Fibroblast of lung (primary cell): ENCODE results near the gene PCIF1. TPM values are rescaled to one million over a fixed set of nuclear protein-coding genes. Genes with fewer than 3 reads are reported as not detected.

Experiments used
- DNase-seq, 2 donors: peaks; one replicate each; pipeline versions ENCODE4 v3.0.0 to v3.0.0-alpha.2; 2010; ENCODE audit warnings: low read depth in 2 of 2
- H2AFZ ChIP-seq: 2 replicates; pipeline ENCODE4 v1.5.1; 2012; ENCODE audit warnings: low read length, control low read depth, inconsistent platforms
- H3K27ac ChIP-seq: 2 replicates; pipeline ENCODE4 v1.5.1; 2011; ENCODE audit warnings: low read length, control low read depth; ENCODE audit not compliant: insufficient read depth
- H3K27me3 ChIP-seq: 2 replicates; pipeline ENCODE4 v1.5.1; 2011; ENCODE audit warnings: mild to moderate bottlenecking, low read length; ENCODE audit not compliant: control insufficient read depth, insufficient read depth
- H3K36me3 ChIP-seq: 2 replicates; pipeline ENCODE4 v1.5.1; 2011; ENCODE audit warnings: low read length; ENCODE audit not compliant: control insufficient read depth, insufficient read depth
- H3K4me1 ChIP-seq: 2 replicates; pipeline ENCODE4 v1.5.1; 2011; ENCODE audit warnings: low read length; ENCODE audit not compliant: control insufficient read depth, insufficient read depth; ENCODE audit errors: extremely low read depth
- H3K4me2 ChIP-seq: 2 replicates; pipeline ENCODE4 v1.5.1; 2011; ENCODE audit warnings: low read length, control low read depth; ENCODE audit not compliant: insufficient read depth; ENCODE audit errors: extremely low read depth
- H3K4me3 ChIP-seq, 4 experiments: fragments of 200-600 bp in 1 of 4; sonication (generic) in 1 of 4; replicated peaks in 1 of 4; 2 replicates each; pipeline ENCODE4 v1.5.1; 2011 to 2016; ENCODE audit warnings: low read length in 4 of 4, low read depth in 3 of 4, mild to moderate bottlenecking in 3 of 4, control low read depth in 2 of 4, inconsistent platforms in 1 of 4, mixed read lengths in 1 of 4; ENCODE audit not compliant: insufficient read depth in 1 of 4; ENCODE audit errors: control extremely low read depth in 1 of 4
- H3K79me2 ChIP-seq: 2 replicates; pipeline ENCODE4 v1.5.1; 2012; ENCODE audit warnings: mild to moderate bottlenecking, low read length, inconsistent platforms; ENCODE audit not compliant: control insufficient read depth, insufficient read depth
- H3K9ac ChIP-seq: 2 replicates; pipeline ENCODE4 v1.5.1; 2011; ENCODE audit warnings: mild to moderate bottlenecking, low read length, control low read depth; ENCODE audit not compliant: insufficient read depth
- H3K9me3 ChIP-seq: 2 replicates; pipeline ENCODE4 v1.5.1; 2012; ENCODE audit warnings: low read depth, low read length; ENCODE audit not compliant: control insufficient read depth, insufficient read depth
- H4K20me1 ChIP-seq: 2 replicates; pipeline ENCODE4 v1.5.1; 2011; ENCODE audit warnings: low read length; ENCODE audit not compliant: control insufficient read depth, insufficient read depth; ENCODE audit errors: extremely low read depth
- EZH2 ChIP-seq: IDR thresholded peaks from 2 replicates; pipeline ENCODE4 v1.5.1; 2012; ENCODE audit warnings: low read length, control low read depth, mild to moderate bottlenecking; ENCODE audit errors: missing control alignments
- polyA plus RNA-seq, 2 donors: library from polyadenylated mRNA; depleted of rRNA in 1 of 2; stranded (reverse) in 1 of 2; unstranded in 1 of 2; fragments of >200 nt; gene quantifications; 2 replicates each; pipeline ENCODE4 v1.2.1, GENCODE V29; 2011 to 2012; ENCODE audit warnings: missing spikeins in 1 of 2
- total RNA-seq: library from RNA; depleted of rRNA; stranded (reverse); fragments of >200 nt; gene quantifications from 2 replicates; pipeline ENCODE4 v1.2.1, GENCODE V29; 2014
- TF ChIP-seq, protein P1 (sequence below), 2 donors: IDR thresholded peaks in 1 of 2; conservative IDR thresholded peaks in 1 of 2; 1 replicate in 1 of 2; 2 replicates in 1 of 2; pipeline ENCODE4 v1.5.1; 2011 to 2012; ENCODE audit warnings: low read length in 2 of 2, control low read depth in 1 of 2, inconsistent platforms in 1 of 2, low read depth in 1 of 2, mild to moderate bottlenecking in 1 of 2

Gene PCIF1
- total and polyA plus RNA-seq, 2 donors (not counting 1 experiment from before 2014, with no cell fraction given) = 9.9 to 16.0 TPM

DNA sequence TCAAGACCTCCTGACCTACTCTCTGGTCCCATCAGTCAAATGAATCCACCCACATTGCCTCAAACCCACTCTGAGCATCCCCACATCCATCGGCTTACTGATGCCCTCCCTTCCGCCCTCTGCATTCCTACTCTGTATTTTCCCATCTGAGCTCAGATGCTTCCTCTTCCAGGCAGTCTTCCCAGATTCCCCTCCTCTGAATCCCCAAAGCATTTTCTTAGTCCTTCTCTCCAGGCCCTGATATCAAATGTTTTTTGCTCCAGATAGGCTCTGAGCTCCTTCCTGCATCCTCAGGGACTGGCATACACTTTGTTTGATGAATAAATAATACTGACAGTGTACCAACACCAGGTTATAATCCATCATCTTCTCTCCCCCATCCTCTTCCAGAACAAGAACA lies 26.4 kb upstream of the PCIF1 start:
- H3K27me3 ChIP-seq = no peaks in the 10 kb centered on the region
- H3K36me3 ChIP-seq = peaks cover 1% of the 10 kb centered on the region
- H3K27ac ChIP-seq = no peak overlapping the region
- no peaks in the 10 kb centered on the region for H3K79me2 ChIP-seq
- peak overlapping the region in 1 of 4 experiments; percentile 23 for H3K4me3 ChIP-seq
- no peak for DNase-seq
- no peak overlapping the region for H3K9ac ChIP-seq
- no peak for TF ChIP-seq EZH2
- TF ChIP-seq, protein P1, sequence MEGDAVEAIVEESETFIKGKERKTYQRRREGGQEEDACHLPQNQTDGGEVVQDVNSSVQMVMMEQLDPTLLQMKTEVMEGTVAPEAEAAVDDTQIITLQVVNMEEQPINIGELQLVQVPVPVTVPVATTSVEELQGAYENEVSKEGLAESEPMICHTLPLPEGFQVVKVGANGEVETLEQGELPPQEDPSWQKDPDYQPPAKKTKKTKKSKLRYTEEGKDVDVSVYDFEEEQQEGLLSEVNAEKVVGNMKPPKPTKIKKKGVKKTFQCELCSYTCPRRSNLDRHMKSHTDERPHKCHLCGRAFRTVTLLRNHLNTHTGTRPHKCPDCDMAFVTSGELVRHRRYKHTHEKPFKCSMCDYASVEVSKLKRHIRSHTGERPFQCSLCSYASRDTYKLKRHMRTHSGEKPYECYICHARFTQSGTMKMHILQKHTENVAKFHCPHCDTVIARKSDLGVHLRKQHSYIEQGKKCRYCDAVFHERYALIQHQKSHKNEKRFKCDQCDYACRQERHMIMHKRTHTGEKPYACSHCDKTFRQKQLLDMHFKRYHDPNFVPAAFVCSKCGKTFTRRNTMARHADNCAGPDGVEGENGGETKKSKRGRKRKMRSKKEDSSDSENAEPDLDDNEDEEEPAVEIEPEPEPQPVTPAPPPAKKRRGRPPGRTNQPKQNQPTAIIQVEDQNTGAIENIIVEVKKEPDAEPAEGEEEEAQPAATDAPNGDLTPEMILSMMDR (conservative IDR thresholded peaks at IDR 0.05 in 1 of 2, IDR thresholded peaks at IDR 0.05 in 1 of 2; ENCODE audit: low read depth in 1 of 2, low read length in 2 of 2) = no peak
- no peak overlapping the region for H3K4me2 ChIP-seq
- H2AFZ ChIP-seq = no peak overlapping the region
- no peaks in the 10 kb centered on the region for H4K20me1 ChIP-seq
- H3K4me1 ChIP-seq = peaks cover 19% of the 10 kb centered on the region
- no peaks in the 10 kb centered on the region for H3K9me3 ChIP-seq

DNA sequence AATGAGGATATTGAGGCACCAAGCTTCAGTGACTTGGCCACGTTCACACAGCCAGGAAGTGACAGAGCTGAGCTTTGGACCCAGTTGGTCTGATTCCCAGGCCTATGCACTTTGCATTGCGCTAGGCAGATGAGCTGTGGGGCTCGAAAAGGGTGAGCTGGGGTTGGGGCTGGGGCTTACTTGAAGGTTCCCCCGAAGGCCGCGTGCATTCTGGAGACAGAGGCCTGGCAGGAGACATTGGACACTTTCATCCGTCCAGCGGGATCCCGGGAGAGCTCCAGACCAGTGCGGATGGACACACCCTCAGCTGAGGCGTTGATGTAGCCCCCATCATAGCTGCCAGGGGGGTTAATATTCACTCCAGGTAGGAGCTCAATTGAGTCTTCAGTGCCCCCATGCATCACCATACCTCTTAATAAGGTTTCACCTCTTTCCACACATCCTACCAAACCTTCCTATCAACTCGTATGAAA lies 25.1 kb upstream of the PCIF1 start:
- H3K27ac ChIP-seq = no peak overlapping the region
- H4K20me1 ChIP-seq = no peaks in the 10 kb centered on the region
- no peak overlapping the region for H2AFZ ChIP-seq
- H3K9me3 ChIP-seq = no peaks in the 10 kb centered on the region
- TF ChIP-seq EZH2 = no peak
- TF ChIP-seq, protein P1 (conservative IDR thresholded peaks at IDR 0.05 in 1 of 2, IDR thresholded peaks at IDR 0.05 in 1 of 2; ENCODE audit: low read depth in 1 of 2, low read length in 2 of 2) = no peak
- no peaks in the 10 kb centered on the region for H3K27me3 ChIP-seq
- H3K9ac ChIP-seq = no peak overlapping the region
- no peak overlapping the region for H3K4me2 ChIP-seq
- H3K4me3 ChIP-seq = peak overlapping the region in 2 of 4 experiments; percentile 14 to 54
- H3K79me2 ChIP-seq = no peaks in the 10 kb centered on the region
- H3K4me1 ChIP-seq = peaks cover 19% of the 10 kb centered on the region
- no peak for DNase-seq
- H3K36me3 ChIP-seq = peaks cover 1% of the 10 kb centered on the region

DNA sequence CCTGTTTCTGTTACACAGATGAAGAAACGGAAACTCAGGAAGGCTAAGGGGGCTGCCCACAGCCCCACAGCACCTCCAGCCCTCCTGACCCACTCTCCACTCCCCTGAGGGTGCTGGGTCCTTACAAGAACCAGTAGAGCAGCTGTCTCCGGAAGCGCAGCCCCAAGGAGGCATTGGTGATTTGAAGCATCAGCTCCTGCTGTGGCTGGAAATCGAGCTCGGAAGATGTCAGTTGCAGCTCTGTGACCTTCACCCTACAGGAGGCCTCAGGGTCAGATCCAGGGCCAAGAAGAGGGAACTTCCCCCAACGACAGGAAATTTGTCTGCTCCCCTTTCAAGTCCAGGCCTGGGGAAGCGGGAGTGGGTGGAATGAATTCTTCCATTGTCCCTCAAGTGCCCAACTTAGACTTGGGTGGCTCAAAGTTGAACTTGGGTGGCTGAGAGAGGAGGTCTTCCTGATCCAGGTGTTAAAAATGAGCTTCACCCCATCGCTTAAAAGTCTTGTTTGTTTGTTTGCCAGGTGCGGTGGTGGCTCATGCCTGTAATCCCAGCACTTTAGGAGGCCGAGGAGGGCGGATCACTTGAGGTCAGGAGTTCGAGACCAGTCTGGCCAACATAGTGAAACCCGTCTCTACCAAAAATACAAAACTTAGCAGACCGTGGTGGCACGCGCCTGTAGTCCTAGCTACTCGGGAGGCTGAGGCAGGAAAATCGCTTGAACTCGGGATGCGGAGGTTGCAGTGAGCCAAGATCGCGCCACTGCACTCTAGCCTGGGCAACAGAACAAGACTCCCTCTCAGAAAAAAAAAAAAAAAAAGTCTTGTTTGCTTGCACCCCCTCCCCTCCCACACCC lies 24.4 kb upstream of the PCIF1 start:
- Histone ChIP-seq H3K79me2 (no peaks in the 10 kb centered on the region), H4K20me1 (no peaks in the 10 kb centered on the region), H2AFZ (no peak overlapping the region), H3K4me2 (peak overlapping the region; percentile 33), H3K27ac (peak overlapping the region; percentile 1), H3K27me3 (no peaks in the 10 kb centered on the region), H3K4me3 (peak overlapping the region in 2 of 4 experiments; percentile 54 to 59), H3K36me3 (no peaks in the 10 kb centered on the region), H3K9ac (no peak overlapping the region), H3K9me3 (no peaks in the 10 kb centered on the region), H3K4me1 (peaks cover 19% of the 10 kb centered on the region)
- no peak for TF ChIP-seq EZH2
- TF ChIP-seq, protein P1 (conservative IDR thresholded peaks at IDR 0.05 in 1 of 2, IDR thresholded peaks at IDR 0.05 in 1 of 2; ENCODE audit: low read depth in 1 of 2, low read length in 2 of 2) = no peak
- DNase-seq = no peak
